HCT116 (cell line): Measurements from ENCODE around the gene TNFRSF8. TPM values are rescaled to one million over a fixed set of nuclear protein-coding genes. Genes with fewer than 3 reads are reported as not detected.
"Not testable (repeated sequence)": the region's sequence is repeated elsewhere in the genome, so short reads cannot be mapped to it uniquely, and the experiment has no call there.

Source experiments
- ATAC-seq: fragments of 200-7000 bp; cut with Tn5 transposase; 2 replicates; pipeline ENCODE4 v1.9.1; 2020; ENCODE audit warnings: mild to moderate bottlenecking, moderate library complexity
- BruUV-seq: library from RNA; stranded (reverse); fragments of 400-500 nt; replicated peaks from 2 replicates; lab custom pipeline; 2021; lab: Mats Ljungman, UMichigan
- CTCF ChIA-PET: fragments of 300-600 bp; sonication (Branson Sonifier 250); formaldehyde crosslinking; loops from one replicate; lab custom pipeline; 2021; ENCODE audit warnings: antibody characterized with exemption; lab: Charles Lee
- POLR2A ChIA-PET: fragments of 300-600, 350-600 bp; sonication (Branson Sonifier 250); formaldehyde crosslinking; loops from one replicate; lab custom pipeline; 2021; ENCODE audit warnings: antibody characterized with exemption; lab: Charles Lee
- RAD21 ChIA-PET, 2 experiments: fragments of 300-600 bp; sonication (Branson Sonifier 250); formaldehyde crosslinking; loops; one replicate each; lab custom pipeline; 2023; ENCODE audit warnings: low total read pairs in 2 of 2; ENCODE audit not compliant: uncharacterized antibody in 2 of 2, unreplicated experiment in 2 of 2, low non-redundant PET in 1 of 2; lab: Charles Lee
- DNase-seq: peaks from one replicate; pipeline ENCODE4 v3.0.0-alpha.2; 2010; ENCODE audit warnings: low read depth, low spot score
- H2AFZ ChIP-seq: fragments of 200-600 bp; shearing (Covaris generic), sonication (generic); 2 replicates; pipeline ENCODE4 v1.6.1; 2017; ENCODE audit warnings: low read depth, mixed run types, mixed read lengths, antibody characterized with exemption, low read length; ENCODE audit not compliant: poor library complexity, severe bottlenecking
- H3K27ac ChIP-seq: 2 replicates; pipeline ENCODE4 v1.5.1; 2012; ENCODE audit warnings: low read depth, low read length
- H3K27me3 ChIP-seq: fragments of 200-600 bp; sonication (generic); 2 replicates; pipeline ENCODE4 v1.6.1; 2016; ENCODE audit warnings: mixed run types, low read length, mixed read lengths; ENCODE audit not compliant: insufficient read depth
- H3K36me3 ChIP-seq, 2 experiments: fragments of 200-500 bp in 1 of 2; fragments of 200-600 bp in 1 of 2; sonication (Bioruptor generic) in 1 of 2; sonication (generic) in 1 of 2; 2 replicates each; pipeline versions ENCODE4 v1.5.1 to v1.6.1; 2014 to 2016; ENCODE audit warnings: low read length in 2 of 2, inconsistent platforms in 1 of 2, mixed read lengths in 1 of 2, mixed run types in 1 of 2; ENCODE audit not compliant: insufficient read depth in 2 of 2, control insufficient read depth in 1 of 2
- H3K4me1 ChIP-seq, 2 experiments: fragments of 200-600 bp in 1 of 2; sonication (generic) in 1 of 2; 2 replicates each; pipeline versions ENCODE4 v1.5.1 to v1.6.1; 2012 to 2017; ENCODE audit warnings: low read length in 2 of 2, inconsistent platforms in 1 of 2, mild to moderate bottlenecking in 1 of 2, mixed read lengths in 1 of 2, mixed run types in 1 of 2, moderate library complexity in 1 of 2; ENCODE audit not compliant: insufficient read depth in 2 of 2, control insufficient read depth in 1 of 2
- H3K4me2 ChIP-seq: fragments of 200-600 bp; sonication (generic); 2 replicates; pipeline ENCODE4 v1.6.1; 2017; ENCODE audit warnings: mixed run types, low read length, mixed read lengths
- H3K4me3 ChIP-seq, 2 experiments: fragments of 200-600 bp in 1 of 2; sonication (generic) in 1 of 2; replicated peaks in 1 of 2; 2 replicates each; pipeline ENCODE4 v1.5.1; 2011 to 2016; ENCODE audit warnings: low read length in 2 of 2, control low read depth in 1 of 2, low read depth in 1 of 2, mild to moderate bottlenecking in 1 of 2, mixed read lengths in 1 of 2, mixed run types in 1 of 2
- H3K79me2 ChIP-seq: fragments of 200-600 bp; sonication (generic); 2 replicates; pipeline ENCODE4 v1.6.1; 2017; ENCODE audit warnings: mild to moderate bottlenecking, mixed run types, low read length, moderate library complexity, mixed read lengths; ENCODE audit not compliant: insufficient read depth
- H3K9ac ChIP-seq: fragments of 200-600 bp; sonication (generic); 2 replicates; pipeline ENCODE4 v1.6.1; 2016; ENCODE audit warnings: low read length, mixed read lengths
- H3K9me2 ChIP-seq: fragments of 200-600 bp; sonication (generic), shearing (Covaris generic); 2 replicates; pipeline ENCODE4 v1.6.1; 2017; ENCODE audit warnings: mixed run types, mild to moderate bottlenecking, moderate library complexity; ENCODE audit not compliant: insufficient read depth
- H3K9me3 ChIP-seq, 2 experiments: fragments of 200-500 bp in 1 of 2; fragments of 200-600 bp in 1 of 2; sonication (Bioruptor generic) in 1 of 2; sonication (generic) in 1 of 2; 2 replicates each; pipeline ENCODE4 v1.6.1; 2014 to 2017; ENCODE audit warnings: low read length in 2 of 2, mixed read lengths in 2 of 2, inconsistent platforms in 1 of 2, low read depth in 1 of 2, mild to moderate bottlenecking in 1 of 2, mixed run types in 1 of 2, moderate library complexity in 1 of 2; ENCODE audit not compliant: control insufficient read depth in 1 of 2, insufficient read depth in 1 of 2
- H4K20me1 ChIP-seq: fragments of 200-600 bp; sonication (generic), shearing (Covaris generic); 2 replicates; pipeline ENCODE4 v1.6.1; 2017; ENCODE audit warnings: mixed run types, mild to moderate bottlenecking, moderate library complexity; ENCODE audit not compliant: insufficient read depth
- CBX3 ChIP-seq: IDR thresholded peaks from 2 replicates; pipeline ENCODE4 v1.6.1; 2012; ENCODE audit warnings: low read depth
- EGR1 ChIP-seq: IDR thresholded peaks from 2 replicates; pipeline ENCODE4 v1.6.1; 2012; ENCODE audit warnings: low read depth
- FOSL1 ChIP-seq: IDR thresholded peaks from 2 replicates; pipeline ENCODE4 v1.6.1; 2012; ENCODE audit warnings: low read depth
- POLR2AphosphoS5 ChIP-seq: IDR thresholded peaks from 2 replicates; pipeline ENCODE4 v1.6.1; 2011; ENCODE audit warnings: mild to moderate bottlenecking, low read depth, low read length, moderate library complexity
- RAD21 ChIP-seq: IDR thresholded peaks from 2 replicates; pipeline ENCODE4 v1.6.1; 2012; ENCODE audit warnings: low read depth, mild to moderate bottlenecking
- TCF7L2 ChIP-seq: IDR thresholded peaks from 2 replicates; pipeline ENCODE4 v1.7.0; 2011; ENCODE audit warnings: borderline replicate concordance, inconsistent platforms; ENCODE audit not compliant: insufficient read depth, insufficient read length; ENCODE audit errors: extremely low read depth
- YY1 ChIP-seq: IDR thresholded peaks from 2 replicates; pipeline ENCODE4 v1.6.1; 2011; ENCODE audit warnings: low read length, low read depth, moderate library complexity, mild to moderate bottlenecking; ENCODE audit not compliant: insufficient replicate concordance; ENCODE audit errors: extremely low read depth
- intact Hi-C: fragments of 100-400 bp; cut with micrococcal nuclease; formaldehyde crosslinking; loops from 2 replicates; pipeline ENCODE4 v1.10.0; 2022
- total RNA-seq: library from RNA; stranded (reverse); gene quantifications from one replicate; pipeline ENCODE4 v1.2.1, GENCODE V29; 2021; ENCODE audit not compliant: unreplicated experiment
- TF ChIP-seq, protein P1 (sequence below): IDR thresholded peaks from 2 replicates; pipeline ENCODE4 v1.6.1; 2011; ENCODE audit warnings: mild to moderate bottlenecking, low read length, moderate library complexity; ENCODE audit not compliant: insufficient replicate concordance; ENCODE audit errors: extremely low read depth
- TF ChIP-seq, protein P2 (sequence below): IDR thresholded peaks from 2 replicates; pipeline ENCODE4 v1.6.1; 2012
- TF ChIP-seq, protein P3 (sequence below): IDR thresholded peaks from 2 replicates; pipeline ENCODE4 v1.6.1; 2012; ENCODE audit warnings: low read depth

The TNFRSF8 gene
- total RNA-seq, 1 experiment from 2014 or later, result 0.17 TPM

DNA sequence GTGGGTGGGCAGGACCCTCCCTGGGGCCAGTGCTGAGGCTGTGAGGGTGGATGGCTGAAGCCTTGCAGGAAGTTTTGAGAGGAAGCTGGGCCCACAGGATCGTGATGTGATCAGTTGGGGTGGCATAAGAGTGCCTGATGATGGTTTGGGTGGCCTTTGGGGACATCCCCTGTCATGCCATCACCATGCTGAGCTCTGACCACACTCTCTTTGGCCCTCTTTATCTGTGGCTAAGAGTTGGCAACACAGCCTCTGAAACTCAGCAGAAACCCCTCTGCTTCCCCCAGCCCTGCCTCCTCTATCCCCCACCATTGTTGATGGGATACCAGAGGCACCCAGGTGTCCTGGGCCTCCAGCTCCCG, 24.0 kb upstream of the TNFRSF8 start (continued):
- TF ChIP-seq YY1, result no peak

DNA sequence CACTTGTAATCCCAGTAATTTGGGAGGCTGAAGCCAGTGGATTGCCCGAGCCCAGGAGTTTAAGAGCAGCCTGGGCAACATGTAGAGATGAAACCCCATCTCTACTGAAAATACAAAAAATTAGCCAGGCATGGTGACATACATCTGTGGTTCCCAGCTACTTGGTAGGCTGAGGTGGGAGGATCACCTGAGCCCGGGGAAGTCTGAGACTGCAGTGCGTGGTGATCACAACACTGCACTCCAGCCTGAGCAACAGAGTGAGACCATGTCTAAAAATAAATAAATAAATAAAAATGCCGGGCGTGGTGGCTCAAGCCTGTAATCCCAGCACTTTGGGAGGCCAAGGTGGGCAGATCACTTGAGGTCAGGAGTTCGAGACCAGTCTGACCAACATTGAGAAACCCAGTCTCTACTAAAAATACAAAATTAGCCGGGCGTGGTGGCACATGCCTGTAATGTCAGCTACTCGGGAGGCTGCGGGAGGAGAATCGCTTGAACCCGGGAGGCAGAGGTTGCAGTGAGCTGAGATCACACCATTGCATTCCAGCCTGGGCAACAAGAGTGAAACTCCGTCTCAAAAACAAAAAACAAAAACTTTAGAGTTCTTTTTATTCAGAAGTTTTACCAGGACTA, 23.2 kb upstream of the TNFRSF8 start:
- H3K27ac ChIP-seq, H3K79me2 ChIP-seq, H3K36me3 ChIP-seq, H3K4me1 ChIP-seq, H3K9me2 ChIP-seq, H3K9me3 ChIP-seq, RAD21 ChIA-PET, H3K27me3 ChIP-seq, H3K4me2 ChIP-seq, BruUV-seq, intact Hi-C loops, CTCF ChIA-PET, ATAC-seq, H3K9ac ChIP-seq, H3K4me3 ChIP-seq, H2AFZ ChIP-seq, H4K20me1 ChIP-seq, DNase-seq: not testable (repeated sequence)
- POLR2A ChIA-PET, result interaction anchor here (0.6 to 2.0 kb wide), 3 partner anchors 21 to 130 kb away, joined by 3 to 5 read pairs (median 4); partner anchors contain the start of gene MIIP

DNA sequence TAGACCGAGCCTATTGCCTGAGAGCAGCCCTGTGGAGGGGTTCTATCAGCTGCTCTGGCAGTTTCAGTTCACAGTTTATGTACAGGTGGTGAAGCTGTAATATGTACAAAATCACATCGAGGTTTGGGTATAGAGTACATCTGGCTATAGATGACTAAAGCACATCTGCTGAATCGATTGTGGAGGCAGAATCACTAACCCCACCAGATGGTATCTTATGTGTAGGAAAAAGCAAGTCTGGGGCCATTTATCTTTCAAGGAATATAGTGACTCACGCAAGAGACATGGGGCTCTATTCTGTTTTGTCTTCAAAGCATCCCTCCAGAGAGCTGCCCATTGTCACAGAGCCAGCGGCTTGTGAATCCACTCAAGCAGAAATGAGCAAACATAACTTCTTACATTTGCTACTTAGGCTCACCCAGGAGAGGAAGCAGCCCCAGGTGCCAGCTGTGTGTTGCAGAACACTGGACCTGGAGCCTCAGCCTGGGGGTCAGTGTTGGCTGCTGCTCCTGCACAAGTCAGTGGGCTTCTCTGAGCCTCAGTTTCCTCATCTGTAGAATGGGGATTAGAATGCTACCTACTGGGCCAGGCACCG, 22.5 kb upstream of the TNFRSF8 start:
- Histone ChIP-seq H3K4me2 (no peak overlapping the region), H4K20me1 (no peaks in the 10 kb centered on the region), H3K27ac (no peak overlapping the region), H3K27me3 (no peaks in the 10 kb centered on the region), H3K36me3 (no peaks in the 10 kb centered on the region), H3K9ac (no peak overlapping the region), H3K79me2 (no peaks in the 10 kb centered on the region), H2AFZ (no peak overlapping the region), H3K9me2 (no peaks in the 10 kb centered on the region), H3K4me3 (no peak overlapping the region), H3K4me1 (peaks cover 0 to 4% of the 10 kb centered on the region in 2 experiments; a peak in 1 of 4 replicates), H3K9me3 (no peaks in the 10 kb centered on the region)
- CTCF ChIA-PET, result no interaction called here
- BruUV-seq, result no TSS peak
- RAD21 ChIA-PET, result no interaction called here
- DNase-seq (no peak), ATAC-seq (no peak)
- POLR2A ChIA-PET, result interaction anchor here (1.2 kb wide), 1 partner anchor 131 kb away, joined by 3 read pairs; no protein-coding TSS in a partner anchor
- intact Hi-C loops, result no loop called here
- TF ChIP-seq CBX3, result no peak
- TF ChIP-seq, protein P1, sequence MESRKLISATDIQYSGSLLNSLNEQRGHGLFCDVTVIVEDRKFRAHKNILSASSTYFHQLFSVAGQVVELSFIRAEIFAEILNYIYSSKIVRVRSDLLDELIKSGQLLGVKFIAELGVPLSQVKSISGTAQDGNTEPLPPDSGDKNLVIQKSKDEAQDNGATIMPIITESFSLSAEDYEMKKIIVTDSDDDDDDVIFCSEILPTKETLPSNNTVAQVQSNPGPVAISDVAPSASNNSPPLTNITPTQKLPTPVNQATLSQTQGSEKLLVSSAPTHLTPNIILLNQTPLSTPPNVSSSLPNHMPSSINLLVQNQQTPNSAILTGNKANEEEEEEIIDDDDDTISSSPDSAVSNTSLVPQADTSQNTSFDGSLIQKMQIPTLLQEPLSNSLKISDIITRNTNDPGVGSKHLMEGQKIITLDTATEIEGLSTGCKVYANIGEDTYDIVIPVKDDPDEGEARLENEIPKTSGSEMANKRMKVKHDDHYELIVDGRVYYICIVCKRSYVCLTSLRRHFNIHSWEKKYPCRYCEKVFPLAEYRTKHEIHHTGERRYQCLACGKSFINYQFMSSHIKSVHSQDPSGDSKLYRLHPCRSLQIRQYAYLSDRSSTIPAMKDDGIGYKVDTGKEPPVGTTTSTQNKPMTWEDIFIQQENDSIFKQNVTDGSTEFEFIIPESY, result no peak
- no peak for TF ChIP-seq EGR1
- TF ChIP-seq RAD21, result no peak
- no peak for TF ChIP-seq POLR2AphosphoS5
- no peak for TF ChIP-seq FOSL1
- TF ChIP-seq, protein P2, sequence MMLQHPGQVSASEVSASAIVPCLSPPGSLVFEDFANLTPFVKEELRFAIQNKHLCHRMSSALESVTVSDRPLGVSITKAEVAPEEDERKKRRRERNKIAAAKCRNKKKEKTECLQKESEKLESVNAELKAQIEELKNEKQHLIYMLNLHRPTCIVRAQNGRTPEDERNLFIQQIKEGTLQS, result no peak
- no peak for TF ChIP-seq TCF7L2
- TF ChIP-seq, protein P3, sequence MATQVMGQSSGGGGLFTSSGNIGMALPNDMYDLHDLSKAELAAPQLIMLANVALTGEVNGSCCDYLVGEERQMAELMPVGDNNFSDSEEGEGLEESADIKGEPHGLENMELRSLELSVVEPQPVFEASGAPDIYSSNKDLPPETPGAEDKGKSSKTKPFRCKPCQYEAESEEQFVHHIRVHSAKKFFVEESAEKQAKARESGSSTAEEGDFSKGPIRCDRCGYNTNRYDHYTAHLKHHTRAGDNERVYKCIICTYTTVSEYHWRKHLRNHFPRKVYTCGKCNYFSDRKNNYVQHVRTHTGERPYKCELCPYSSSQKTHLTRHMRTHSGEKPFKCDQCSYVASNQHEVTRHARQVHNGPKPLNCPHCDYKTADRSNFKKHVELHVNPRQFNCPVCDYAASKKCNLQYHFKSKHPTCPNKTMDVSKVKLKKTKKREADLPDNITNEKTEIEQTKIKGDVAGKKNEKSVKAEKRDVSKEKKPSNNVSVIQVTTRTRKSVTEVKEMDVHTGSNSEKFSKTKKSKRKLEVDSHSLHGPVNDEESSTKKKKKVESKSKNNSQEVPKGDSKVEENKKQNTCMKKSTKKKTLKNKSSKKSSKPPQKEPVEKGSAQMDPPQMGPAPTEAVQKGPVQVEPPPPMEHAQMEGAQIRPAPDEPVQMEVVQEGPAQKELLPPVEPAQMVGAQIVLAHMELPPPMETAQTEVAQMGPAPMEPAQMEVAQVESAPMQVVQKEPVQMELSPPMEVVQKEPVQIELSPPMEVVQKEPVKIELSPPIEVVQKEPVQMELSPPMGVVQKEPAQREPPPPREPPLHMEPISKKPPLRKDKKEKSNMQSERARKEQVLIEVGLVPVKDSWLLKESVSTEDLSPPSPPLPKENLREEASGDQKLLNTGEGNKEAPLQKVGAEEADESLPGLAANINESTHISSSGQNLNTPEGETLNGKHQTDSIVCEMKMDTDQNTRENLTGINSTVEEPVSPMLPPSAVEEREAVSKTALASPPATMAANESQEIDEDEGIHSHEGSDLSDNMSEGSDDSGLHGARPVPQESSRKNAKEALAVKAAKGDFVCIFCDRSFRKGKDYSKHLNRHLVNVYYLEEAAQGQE, result no peak
